Stomach (tissue), 9 donors: ENCODE data around the gene TMEM79. TPM values are rescaled to one million over a fixed set of nuclear protein-coding genes. Genes with fewer than 3 reads are reported as not detected.

ENCODE experiments used
- DNase-seq, 2 donors: peaks; one replicate each; pipeline versions ENCODE4 v3.0.0 to v3.0.0-alpha.2; 2013 to 2019
- H3K27ac ChIP-seq, 5 donors: fragments of 200-600 bp in 4 of 5; sonication (generic) in 4 of 5; one replicate each; pipeline ENCODE4 v1.5.1; 2013 to 2019; ENCODE audit warnings: mild to moderate bottlenecking in 1 of 5, moderate library complexity in 1 of 5
- H3K27me3 ChIP-seq, 3 donors: fragments of 200-600 bp; sonication (generic); one replicate each; pipeline ENCODE4 v1.5.1; 2017 to 2019; ENCODE audit warnings: mixed run types in 1 of 3
- H3K36me3 ChIP-seq, 4 donors: fragments of 200-600 bp; sonication (generic); 1 replicate in 3 of 4; 2 replicates in 1 of 4; pipeline ENCODE4 v1.5.1; 2016 to 2019
- H3K4me1 ChIP-seq, 4 donors: fragments of 200-600 bp; sonication (generic); one replicate each; pipeline ENCODE4 v1.5.1; 2016 to 2019
- H3K4me3 ChIP-seq, 4 donors: fragments of 200-600 bp; sonication (generic) in 3 of 4; one replicate each; pipeline ENCODE4 v1.5.1; 2016 to 2019; ENCODE audit warnings: mild to moderate bottlenecking in 1 of 4
- H3K9me3 ChIP-seq, 4 donors: fragments of 200-600 bp; sonication (generic); one replicate each; pipeline ENCODE4 v1.5.1; 2016 to 2019
- CTCF ChIP-seq, 7 experiments: fragments of 450-650 bp in 4 of 7; fragments of 200-600 bp in 3 of 7; sonication (generic) in 3 of 7; IDR thresholded peaks; one replicate each; pipeline ENCODE4 v1.5.1; 2016 to 2019; ENCODE audit warnings: antibody characterized with exemption in 7 of 7, control low read depth in 2 of 7, mild to moderate bottlenecking in 1 of 7
- EP300 ChIP-seq: sonication (generic); formaldehyde crosslinking; IDR thresholded peaks from one replicate; pipeline ENCODE4 v1.6.1; 2017; ENCODE audit warnings: antibody characterized with exemption
- POLR2A ChIP-seq, 4 donors: fragments of 450-650 bp; IDR thresholded peaks; one replicate each; pipeline ENCODE4 v1.6.1; 2016; ENCODE audit warnings: antibody characterized with exemption in 4 of 4, control low read depth in 2 of 4, mild to moderate bottlenecking in 1 of 4, moderate library complexity in 1 of 4
- POLR2AphosphoS5 ChIP-seq, 3 donors: sonication (generic); formaldehyde crosslinking; IDR thresholded peaks; one replicate each; pipeline ENCODE4 v1.6.1; 2016; ENCODE audit warnings: antibody characterized with exemption in 3 of 3
- WGBS, 5 donors: extraction: QIAGEN DNeasy Blood & Tissue Kit in 3 of 5; methylation state at CpG; one replicate each; pipeline versions ENCODE4 v1.1.5 to v1.1.7; 2013 to 2018; 5-methylcytosine and 5-hydroxymethylcytosine counted together
- intact Hi-C: fragments of 100-400 bp; cut with DNase I; formaldehyde crosslinking; loops from one replicate; pipeline ENCODE4 v1.15.1; 2023; ENCODE audit warnings: low total_unique reads
- polyA plus RNA-seq, 3 donors: library from polyadenylated mRNA; stranded (reverse); fragments of 200-250 nt; gene quantifications; one replicate each; pipeline ENCODE4 v1.2.3, GENCODE V29; 2013
- total RNA-seq, 5 donors: library from RNA; depleted of rRNA; stranded (reverse); fragments of >200 nt; gene quantifications; one replicate each; pipeline versions ENCODE4 v1.1.0 to v1.2.3, GENCODE V29; 2014 to 2016
- donor health status: healthy with polysubstance abuse.
- donor health status: Bipolar disorder and iron deficiency.
- donor health status: healthy.

Gene TMEM79
- total and polyA plus RNA-seq, 8 donors: 1.1 to 24.9 (median 2.9) TPM; not detected in 1

- Histone ChIP-seq H3K27me3 (no peaks in the 10 kb centered on the region), H3K4me3 (peak overlapping the region; percentile 76 to 97 (median 95)), H3K27ac (peak overlapping the region; percentile 91 to 97 (median 94)), H3K4me1 (peaks cover 24 to 50% (median 46%) of the 10 kb centered on the region in 4 donors), H3K36me3 (peaks cover 21 to 43% (median 38%) of the 10 kb centered on the region in 4 donors), H3K9me3 (no peaks in the 10 kb centered on the region)
- TF ChIP-seq POLR2AphosphoS5 (IDR thresholded peaks at IDR 0.05) (no peak), CTCF (IDR thresholded peaks at IDR 0.05) (no peak), EP300 (no peak), POLR2A (IDR thresholded peaks at IDR 0.05) (no peak)
- DNase-seq: peak in 1 of 2 donors; percentile 81
- intact Hi-C loops: no loop called here
- WGBS, 5 donors: 7 to 9% (median 8%) methylated on average over 20 to 22 of the region's 22 CpGs
Observed at GRCh38 chr1:156281693-156282478, 2.2 kb upstream of the TMEM79 start.

DNA sequence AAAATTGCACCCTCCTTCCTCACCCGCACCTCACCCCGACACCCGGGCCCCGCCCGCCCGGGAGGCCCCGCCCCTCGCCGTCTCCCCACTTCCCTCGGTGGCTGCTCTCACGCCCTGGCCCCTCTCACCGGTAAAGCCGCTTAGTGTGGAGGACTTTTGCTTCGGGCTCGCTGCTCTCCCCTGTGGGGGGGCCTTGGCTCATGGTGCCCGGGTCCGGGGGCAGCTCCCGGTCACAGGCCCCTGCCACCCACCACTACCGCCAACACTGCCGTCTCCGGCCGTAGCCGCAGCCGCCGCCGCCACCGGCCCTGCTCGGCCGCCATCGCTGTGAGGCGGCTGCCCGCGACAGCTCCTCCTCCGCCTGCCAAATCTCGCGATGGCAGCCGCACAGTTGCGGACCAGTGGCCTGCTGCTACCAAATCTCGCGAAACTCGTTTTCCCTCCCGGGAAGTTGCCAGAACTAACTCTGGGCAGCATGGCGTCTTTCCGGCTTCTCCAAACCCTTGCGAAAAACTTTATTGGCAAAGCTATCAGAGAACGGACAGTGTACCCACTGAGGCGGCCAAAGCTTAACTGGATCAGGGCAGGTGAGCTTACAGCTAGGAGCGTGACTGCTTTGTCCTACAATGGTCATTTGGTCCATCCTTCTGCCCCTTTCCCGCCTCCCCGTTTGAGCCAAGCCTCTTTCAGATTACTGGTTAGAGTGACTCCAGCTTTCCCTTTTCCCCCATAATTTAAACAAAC lies 1.5 kb upstream of the TMEM79 start, which contains the start of gene SMG5:
Gene SMG5, minus strand, starts transcription at position 347 of the 744 bp plus-strand sequence. Its CDS starts 145 bp downstream, at position 202.
- Histone ChIP-seq H3K36me3 (peaks cover 15 to 36% (median 32%) of the 10 kb centered on the region in 4 donors), H3K9me3 (no peaks in the 10 kb centered on the region), H3K4me1 (peaks cover 24 to 50% (median 44%) of the 10 kb centered on the region in 4 donors), H3K27ac (peak within 1 kb of the TSS; percentile 91 to 97 (median 94)), H3K27me3 (no peaks in the 10 kb centered on the region), H3K4me3 (peak within 1 kb of the TSS; percentile 76 to 97 (median 95))
- WGBS, 5 donors: 0 to 1% (median 1%) methylated on average over 25 to 50 of the region's 50 CpGs
- peak; percentile 96 to 100 for DNase-seq
- intact Hi-C loops: no loop called here
- TF ChIP-seq POLR2AphosphoS5 (IDR thresholded peaks at IDR 0.05): peak; percentile 87 to 95 (median 90)
- TF ChIP-seq EP300: no peak
- TF ChIP-seq CTCF (IDR thresholded peaks at IDR 0.05): no peak
- peak in 1 of 4 donors; percentile 76 for TF ChIP-seq POLR2A (IDR thresholded peaks at IDR 0.05)

DNA sequence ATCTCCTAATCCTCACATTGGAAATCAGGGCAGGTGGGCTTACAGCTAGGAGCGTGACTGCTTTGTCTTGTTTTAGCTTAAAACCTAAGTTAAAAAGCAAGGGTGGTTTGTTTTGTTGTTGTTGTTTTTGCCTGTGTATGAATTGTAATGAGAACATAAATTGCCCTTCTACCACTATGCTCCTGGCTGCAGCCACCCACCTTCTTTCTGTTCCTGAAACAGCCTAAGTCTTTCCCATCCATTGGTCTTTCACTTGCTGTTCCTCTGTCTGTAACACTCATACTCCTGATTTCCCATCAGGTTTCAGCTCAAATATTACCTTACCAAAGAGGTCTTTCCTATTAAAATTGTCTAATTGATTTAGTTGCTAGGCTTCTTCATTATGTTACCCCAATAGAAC lies 604 bp upstream of the TMEM79 start:
- TF ChIP-seq EP300 (no peak), CTCF (IDR thresholded peaks at IDR 0.05) (no peak), POLR2AphosphoS5 (IDR thresholded peaks at IDR 0.05) (no peak), POLR2A (IDR thresholded peaks at IDR 0.05) (no peak)
- Histone ChIP-seq H3K9me3 (no peaks in the 10 kb centered on the region), H3K36me3 (peaks cover 8 to 31% (median 26%) of the 10 kb centered on the region in 4 donors), H3K27me3 (no peaks in the 10 kb centered on the region), H3K4me1 (peaks cover 24 to 50% (median 44%) of the 10 kb centered on the region in 4 donors), H3K4me3 (peak overlapping the region; percentile 76 to 97 (median 95)), H3K27ac (peak overlapping the region in 4 of 5 donors; percentile 93 to 97 (median 94))
- WGBS, 5 donors: 66 to 90% (median 74%) methylated on average over 1 of the region's 1 CpG
- intact Hi-C loops: no loop called here
- DNase-seq: no peak

DNA sequence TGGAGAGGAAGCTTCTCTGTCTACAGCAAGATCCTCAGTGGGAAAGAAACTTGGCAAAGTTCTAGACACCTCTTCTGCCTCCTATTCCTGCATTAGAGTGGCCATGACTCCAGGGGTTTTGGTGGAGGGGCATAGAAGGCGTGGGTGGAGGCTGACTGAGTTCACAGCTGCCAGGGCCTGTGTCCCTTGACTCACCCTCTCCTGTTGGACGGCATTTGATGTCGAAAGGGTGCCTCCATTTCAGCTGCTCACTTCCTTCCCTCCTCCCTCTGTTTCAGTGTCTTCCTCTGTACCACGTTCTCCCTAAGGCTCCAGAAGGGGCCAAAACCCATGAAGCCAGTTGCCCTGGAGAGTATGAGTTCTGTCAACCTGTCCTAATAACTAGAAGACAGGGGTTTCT lies 632 bp downstream of the TMEM79 start:
- intact Hi-C loops: no loop called here
- Histone ChIP-seq H3K36me3 (peaks cover 7 to 36% (median 26%) of the 10 kb centered on the region in 4 donors), H3K4me3 (peak overlapping the region in 1 of 4 donors; percentile 96), H3K27ac (peak overlapping the region in 1 of 5 donors; percentile 24), H3K4me1 (peaks cover 24 to 45% (median 44%) of the 10 kb centered on the region in 4 donors), H3K9me3 (no peaks in the 10 kb centered on the region), H3K27me3 (no peaks in the 10 kb centered on the region)
- TF ChIP-seq EP300: no peak
- no peak for TF ChIP-seq CTCF (IDR thresholded peaks at IDR 0.05)
- no peak for DNase-seq
- WGBS, 5 donors: 46 to 82% (median 57%) methylated on average over 4 of the region's 4 CpGs
